ENCODE results near the gene CLEC16A.
A peak's percentile ranks its signal among the peaks of the same experiment; 100 is the strongest.

The CLEC16A gene

GRCh38 chr16:11007714-11008280 is 63.4 kb downstream of the CLEC16A start:
- no peak for DNase-seq (ENCODE audit: low read depth)
- no peak overlapping the region for H3K4me3 ChIP-seq (replicated peaks; ENCODE audit: low read depth, low read length)
- TF ChIP-seq CTCF (IDR thresholded peaks at IDR 0.05; ENCODE audit: low read length, missing control alignments), result no peak

- H3K4me3 ChIP-seq (replicated peaks; ENCODE audit: low read depth, low read length), result no peak overlapping the region
- DNase-seq (ENCODE audit: low read depth), result no peak
- TF ChIP-seq CTCF (IDR thresholded peaks at IDR 0.05; ENCODE audit: low read length, missing control alignments), result no peak
Observed at GRCh38 chr16:11009027-11009755, 64.8 kb downstream of the CLEC16A start.

- H3K4me3 ChIP-seq (replicated peaks; ENCODE audit: low read depth, low read length), result no peak overlapping the region
- DNase-seq (ENCODE audit: low read depth), result no peak
- no peak for TF ChIP-seq CTCF (IDR thresholded peaks at IDR 0.05; ENCODE audit: low read length, missing control alignments)
Observed at GRCh38 chr16:11010575-11011221, 66.3 kb downstream of the CLEC16A start.

- DNase-seq (ENCODE audit: low read depth), result no peak
- H3K4me3 ChIP-seq (replicated peaks; ENCODE audit: low read depth, low read length), result no peak overlapping the region
- TF ChIP-seq CTCF (IDR thresholded peaks at IDR 0.05; ENCODE audit: low read length, missing control alignments), result no peak
Observed at GRCh38 chr16:11011326-11011725, 67.0 kb downstream of the CLEC16A start.

- TF ChIP-seq CTCF (IDR thresholded peaks at IDR 0.05; ENCODE audit: low read length, missing control alignments), result no peak
- no peak overlapping the region for H3K4me3 ChIP-seq (replicated peaks; ENCODE audit: low read depth, low read length)
- no peak for DNase-seq (ENCODE audit: low read depth)
Observed at GRCh38 chr16:11012841-11013240, 68.5 kb downstream of the CLEC16A start.

GRCh38 chr16:11014136-11014535 is 69.8 kb downstream of the CLEC16A start:
- H3K4me3 ChIP-seq (replicated peaks; ENCODE audit: low read depth, low read length), result no peak overlapping the region
- TF ChIP-seq CTCF (IDR thresholded peaks at IDR 0.05; ENCODE audit: low read length, missing control alignments), result no peak
- peak; percentile 80 for DNase-seq (ENCODE audit: low read depth)

All from fibroblast of pulmonary artery (primary cell).